ENCODE results near the gene EIF4G3. TPM values are rescaled to one million over a fixed set of nuclear protein-coding genes. Genes with fewer than 3 reads are reported as not detected.

Gene EIF4G3
- total and polyA plus RNA-seq, 10 of the 15 experiments (the other 5 are each of a cell fraction or from before 2014, with no cell fraction given): 7.4 to 45.1 (median 29.1) TPM

DNA sequence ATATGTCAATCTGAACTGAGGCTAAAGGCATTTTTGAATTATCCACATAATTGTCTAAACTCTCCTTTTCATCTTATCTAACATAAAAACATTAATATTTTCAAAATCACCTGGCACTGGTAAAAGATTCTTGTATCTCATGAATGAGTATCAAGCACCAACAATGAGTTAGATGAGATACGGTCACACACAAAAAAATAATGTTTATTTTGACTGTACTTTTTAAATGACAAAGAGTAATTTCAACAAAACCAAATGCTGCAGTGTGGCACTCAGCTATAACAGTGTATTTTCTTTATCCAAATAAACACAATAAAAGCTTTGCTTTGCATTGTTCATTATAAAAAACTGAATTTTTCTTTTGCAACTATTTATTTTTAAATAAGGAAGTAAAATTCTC lies 59.5 kb downstream of the EIF4G3 start:
- Histone ChIP-seq H3K79me2 (ENCODE audit: control insufficient read depth, insufficient read depth, low read length) (no peaks in the 10 kb centered on the region; the same call in 1 of the 2 replicates), H3K9ac (ENCODE audit: control insufficient read depth, insufficient read depth, low read length) (no peak overlapping the region), H4K20me1 (ENCODE audit: control insufficient read depth, insufficient read depth) (no peaks in the 10 kb centered on the region), H3K4me3 (no peak overlapping the region), H3K4me1 (ENCODE audit: control insufficient read depth, insufficient read depth, low read length) (no peaks in the 10 kb centered on the region; the same call in 1 of the 2 replicates), H3K9me3 (replicated peaks; ENCODE audit: control insufficient read depth, insufficient read depth, low read length) (no peaks in the 10 kb centered on the region), H3K27ac (ENCODE audit: control insufficient read depth, insufficient read depth) (no peak overlapping the region), H3K4me2 (ENCODE audit: control insufficient read depth, insufficient read depth) (no peak overlapping the region), H3K27me3 (replicated peaks in 1 of 2; ENCODE audit: control insufficient read depth in 2 of 2, insufficient read depth in 2 of 2, low read length in 1 of 2) (no peaks in the 10 kb centered on the region), H2AFZ (ENCODE audit: control insufficient read depth, low read depth, low read length) (no peak overlapping the region), H3K36me3 (ENCODE audit: control insufficient read depth in 2 of 2, insufficient read depth in 2 of 2, low read length in 1 of 2) (no peaks in the 10 kb centered on the region; a peak in 2 of 4 replicates)
- intact Hi-C loops (cut with micrococcal nuclease; ENCODE audit: unreplicated experiment): no loop called here
- ChIA-PET POLR2A (interaction anchor here (0.6 kb wide), 1 partner anchor 383 kb away, joined by 3 read pairs; no protein-coding TSS in a partner anchor), RAD21 (ENCODE audit: unreplicated experiment) (interaction anchor here (0.6 kb wide), 1 partner anchor 74 kb away, joined by 4 read pairs; no protein-coding TSS in a partner anchor), CTCF (interaction anchor here (0.6 to 2.9 kb wide), 3 partner anchors 49 to 190 kb away, joined by 3 to 11 read pairs (median 4); no protein-coding TSS in a partner anchor), SMC1A (ENCODE audit: uncharacterized antibody, unreplicated experiment) (interaction anchor here (2.5 kb wide), 1 partner anchor 9 kb away, joined by 7 read pairs; no protein-coding TSS in a partner anchor)
- BruUV-seq (replicated peaks): no TSS peak
- TF ChIP-seq EED (IDR thresholded peaks at IDR 0.05; ENCODE audit: low read depth): no peak
- FAIRE-seq: no peak
- no peak for DNase-seq (ENCODE audit: low read depth, low spot score)
- in situ Hi-C loops (cut with MboI): no loop called here
- 100% methylated on average over 1 of the region's 1 CpG for WGBS (ENCODE audit: insufficient coverage, insufficient replicate concordance, low lambda C conversion rate, missing lambda C conversion rate)
- no peak for ATAC-seq

DNA sequence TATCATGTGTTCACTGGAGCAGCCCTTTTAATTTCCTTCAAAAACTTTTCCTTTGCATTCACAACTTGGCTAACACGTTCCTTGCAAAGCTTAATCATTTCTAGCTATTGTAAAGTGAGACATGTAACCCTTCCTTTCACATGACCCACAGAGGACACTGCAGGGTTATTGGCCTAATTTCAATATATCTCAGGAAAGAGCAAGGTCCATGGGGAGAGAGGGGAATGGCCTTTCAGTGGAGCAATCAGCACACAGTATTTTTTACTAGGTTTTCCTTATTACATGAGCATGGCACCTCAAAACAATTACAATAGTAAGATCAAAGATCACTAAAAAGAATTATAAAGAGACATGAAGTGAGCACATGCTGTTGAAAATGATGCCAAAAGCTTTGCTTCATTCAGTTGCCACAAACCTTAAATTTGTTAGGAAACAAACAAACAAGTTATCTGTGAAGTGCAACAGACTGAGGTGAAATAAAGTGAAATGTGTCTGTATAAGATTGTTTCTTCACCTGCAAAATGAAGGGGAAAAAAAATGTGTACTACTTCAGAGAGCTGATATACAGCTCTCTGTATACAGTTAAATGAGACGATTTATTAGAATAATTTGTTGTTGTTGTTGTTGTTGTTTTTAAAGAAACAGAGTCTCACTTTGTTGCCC lies 61.5 kb downstream of the EIF4G3 start:
- Histone ChIP-seq H4K20me1 (ENCODE audit: control insufficient read depth, insufficient read depth) (no peaks in the 10 kb centered on the region), H3K36me3 (ENCODE audit: control insufficient read depth in 2 of 2, insufficient read depth in 2 of 2, low read length in 1 of 2) (no peaks in the 10 kb centered on the region), H3K9ac (ENCODE audit: control insufficient read depth, insufficient read depth, low read length) (no peak overlapping the region), H3K79me2 (ENCODE audit: control insufficient read depth, insufficient read depth, low read length) (no peaks in the 10 kb centered on the region), H3K4me3 (no peak overlapping the region), H3K27me3 (replicated peaks in 1 of 2; ENCODE audit: control insufficient read depth in 2 of 2, insufficient read depth in 2 of 2, low read length in 1 of 2) (no peaks in the 10 kb centered on the region), H3K4me1 (ENCODE audit: control insufficient read depth, insufficient read depth, low read length) (no peaks in the 10 kb centered on the region; the same call in 1 of the 2 replicates), H2AFZ (ENCODE audit: control insufficient read depth, low read depth, low read length) (no peak overlapping the region), H3K9me3 (replicated peaks; ENCODE audit: control insufficient read depth, insufficient read depth, low read length) (no peaks in the 10 kb centered on the region), H3K27ac (ENCODE audit: control insufficient read depth, insufficient read depth) (no peak overlapping the region), H3K4me2 (ENCODE audit: control insufficient read depth, insufficient read depth) (no peak overlapping the region)
- no peak for TF ChIP-seq CHD2 (IDR thresholded peaks at IDR 0.05; ENCODE audit: borderline replicate concordance, low read depth, low read length)
- TF ChIP-seq NR2C1 (IDR thresholded peaks at IDR 0.05): no peak
- no peak for TF ChIP-seq BMI1 (IDR thresholded peaks at IDR 0.05; ENCODE audit: borderline replicate concordance)
- POLR2A ChIA-PET: interaction anchor here (1.3 kb wide), 1 partner anchor 13 kb away, joined by 3 read pairs; no protein-coding TSS in a partner anchor
- SMC1A ChIA-PET (ENCODE audit: uncharacterized antibody, unreplicated experiment): interaction anchor here (1.1 to 1.3 kb wide), 2 partner anchors 9 to 80 kb away, joined by 3 read pairs; no protein-coding TSS in a partner anchor
- DNase-seq (ENCODE audit: low read depth, low spot score): no peak
- intact Hi-C loops (cut with micrococcal nuclease; ENCODE audit: unreplicated experiment): no loop called here
- in situ Hi-C loops (cut with MboI): no loop called here
- FAIRE-seq: no peak
- CTCF ChIA-PET: interaction anchor here (0.9 to 1.4 kb wide), 3 partner anchors 24 to 123 kb away, joined by 3 to 4 read pairs (median 3); no protein-coding TSS in a partner anchor
- no peak for ATAC-seq
- RAD21 ChIA-PET (ENCODE audit: unreplicated experiment): interaction anchor here (1.5 kb wide), 1 partner anchor 8 kb away, joined by 5 read pairs; no protein-coding TSS in a partner anchor
- 97% methylated on average over 2 of the region's 2 CpGs for WGBS (ENCODE audit: insufficient coverage, insufficient replicate concordance, low lambda C conversion rate, missing lambda C conversion rate)
- BruUV-seq (replicated peaks): no TSS peak

Measured in GM12878 (cell line).